Measurements from ENCODE around the gene B4GALNT4.
"Not testable (repeated sequence)": the region's sequence is repeated elsewhere in the genome, so short reads cannot be mapped to it uniquely, and the experiment has no call there.

B4GALNT4 gene, protein sequence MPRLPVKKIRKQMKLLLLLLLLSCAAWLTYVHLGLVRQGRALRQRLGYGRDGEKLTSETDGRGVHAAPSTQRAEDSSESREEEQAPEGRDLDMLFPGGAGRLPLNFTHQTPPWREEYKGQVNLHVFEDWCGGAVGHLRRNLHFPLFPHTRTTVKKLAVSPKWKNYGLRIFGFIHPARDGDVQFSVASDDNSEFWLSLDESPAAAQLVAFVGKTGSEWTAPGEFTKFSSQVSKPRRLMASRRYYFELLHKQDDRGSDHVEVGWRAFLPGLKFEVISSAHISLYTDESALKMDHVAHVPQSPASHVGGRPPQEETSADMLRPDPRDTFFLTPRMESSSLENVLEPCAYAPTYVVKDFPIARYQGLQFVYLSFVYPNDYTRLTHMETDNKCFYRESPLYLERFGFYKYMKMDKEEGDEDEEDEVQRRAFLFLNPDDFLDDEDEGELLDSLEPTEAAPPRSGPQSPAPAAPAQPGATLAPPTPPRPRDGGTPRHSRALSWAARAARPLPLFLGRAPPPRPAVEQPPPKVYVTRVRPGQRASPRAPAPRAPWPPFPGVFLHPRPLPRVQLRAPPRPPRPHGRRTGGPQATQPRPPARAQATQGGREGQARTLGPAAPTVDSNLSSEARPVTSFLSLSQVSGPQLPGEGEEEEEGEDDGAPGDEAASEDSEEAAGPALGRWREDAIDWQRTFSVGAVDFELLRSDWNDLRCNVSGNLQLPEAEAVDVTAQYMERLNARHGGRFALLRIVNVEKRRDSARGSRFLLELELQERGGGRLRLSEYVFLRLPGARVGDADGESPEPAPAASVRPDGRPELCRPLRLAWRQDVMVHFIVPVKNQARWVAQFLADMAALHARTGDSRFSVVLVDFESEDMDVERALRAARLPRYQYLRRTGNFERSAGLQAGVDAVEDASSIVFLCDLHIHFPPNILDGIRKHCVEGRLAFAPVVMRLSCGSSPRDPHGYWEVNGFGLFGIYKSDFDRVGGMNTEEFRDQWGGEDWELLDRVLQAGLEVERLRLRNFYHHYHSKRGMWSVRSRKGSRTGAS

DNA sequence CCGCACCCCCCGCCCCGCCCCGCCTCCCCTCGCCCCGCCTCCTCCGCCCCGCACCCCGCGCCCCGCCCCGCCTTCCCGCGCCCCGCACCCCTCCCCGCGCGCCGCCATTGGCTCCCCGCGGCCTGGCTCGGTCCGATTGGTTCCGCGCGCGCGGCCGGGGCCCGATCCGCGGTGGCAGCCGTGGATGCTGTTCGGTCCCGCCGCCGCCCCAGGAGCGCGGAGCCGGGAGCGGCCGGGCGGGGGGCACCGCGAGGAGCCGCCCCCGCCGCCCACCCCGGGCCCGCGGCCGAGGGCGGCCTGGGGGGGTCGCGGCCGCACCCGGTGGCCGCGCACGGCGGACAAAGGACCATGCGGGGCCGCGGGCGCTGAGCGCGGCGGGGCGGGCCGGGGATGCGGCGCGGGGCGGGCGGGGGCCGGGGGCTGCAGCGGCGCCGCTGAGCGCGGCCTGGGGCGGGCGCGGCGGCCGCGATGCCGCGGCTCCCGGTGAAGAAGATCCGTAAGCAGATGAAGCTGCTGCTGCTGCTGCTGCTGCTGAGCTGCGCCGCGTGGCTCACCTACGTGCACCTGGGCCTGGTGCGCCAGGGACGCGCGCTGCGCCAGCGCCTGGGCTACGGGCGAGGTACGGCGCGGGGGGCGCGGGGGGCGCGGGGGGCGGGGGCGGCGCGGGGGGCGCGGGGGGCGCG, at the start of gene B4GALNT4:
B4GALNT4 (plus strand) TSS at position 164 of the 683 bp plus-strand sequence; CDS start at position 469, 305 bp downstream.
- DNase-seq, result peak; percentile 37

DNA sequence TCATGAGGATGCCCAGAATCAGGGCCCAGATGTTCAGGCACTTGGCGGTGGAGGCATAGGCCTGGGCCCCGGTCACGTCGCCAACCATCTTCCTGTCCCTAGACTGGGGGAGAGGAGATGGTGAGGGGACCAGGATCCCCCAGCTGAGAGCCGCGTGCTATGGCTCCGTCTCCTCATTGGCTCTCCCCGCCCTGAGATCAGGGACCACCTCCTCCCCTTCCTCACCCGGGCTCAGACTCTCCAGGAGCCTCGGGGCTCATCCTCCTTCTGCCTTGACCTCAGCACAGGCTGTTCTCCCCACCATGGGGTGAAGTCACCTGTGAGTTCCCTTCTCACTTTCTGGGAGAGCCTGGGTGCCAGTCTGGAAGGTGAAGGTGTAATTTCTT, 49.4 kb upstream of the B4GALNT4 start:
- not testable (repeated sequence) for DNase-seq

DNA sequence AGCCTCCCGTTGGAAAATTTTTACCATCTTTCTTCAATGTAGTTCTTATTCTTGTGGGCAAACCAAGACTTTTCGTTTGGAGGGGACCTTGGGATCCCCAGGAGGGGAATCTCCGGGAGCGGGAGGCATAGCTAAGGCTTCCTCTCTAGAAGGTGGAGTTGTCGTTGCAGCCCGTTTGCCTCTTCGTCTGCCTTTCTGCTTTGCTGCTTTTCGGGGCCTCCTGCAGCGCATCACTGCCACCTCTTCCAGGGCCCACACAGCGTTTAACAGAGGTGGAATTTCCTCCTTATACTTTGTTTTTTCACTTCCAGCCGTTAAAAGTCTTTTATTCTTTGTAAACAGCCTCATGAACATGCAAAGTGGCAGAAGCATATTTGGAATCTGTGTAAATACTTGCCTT, 45.1 kb upstream of the B4GALNT4 start:
- DNase-seq, result no peak

DNA sequence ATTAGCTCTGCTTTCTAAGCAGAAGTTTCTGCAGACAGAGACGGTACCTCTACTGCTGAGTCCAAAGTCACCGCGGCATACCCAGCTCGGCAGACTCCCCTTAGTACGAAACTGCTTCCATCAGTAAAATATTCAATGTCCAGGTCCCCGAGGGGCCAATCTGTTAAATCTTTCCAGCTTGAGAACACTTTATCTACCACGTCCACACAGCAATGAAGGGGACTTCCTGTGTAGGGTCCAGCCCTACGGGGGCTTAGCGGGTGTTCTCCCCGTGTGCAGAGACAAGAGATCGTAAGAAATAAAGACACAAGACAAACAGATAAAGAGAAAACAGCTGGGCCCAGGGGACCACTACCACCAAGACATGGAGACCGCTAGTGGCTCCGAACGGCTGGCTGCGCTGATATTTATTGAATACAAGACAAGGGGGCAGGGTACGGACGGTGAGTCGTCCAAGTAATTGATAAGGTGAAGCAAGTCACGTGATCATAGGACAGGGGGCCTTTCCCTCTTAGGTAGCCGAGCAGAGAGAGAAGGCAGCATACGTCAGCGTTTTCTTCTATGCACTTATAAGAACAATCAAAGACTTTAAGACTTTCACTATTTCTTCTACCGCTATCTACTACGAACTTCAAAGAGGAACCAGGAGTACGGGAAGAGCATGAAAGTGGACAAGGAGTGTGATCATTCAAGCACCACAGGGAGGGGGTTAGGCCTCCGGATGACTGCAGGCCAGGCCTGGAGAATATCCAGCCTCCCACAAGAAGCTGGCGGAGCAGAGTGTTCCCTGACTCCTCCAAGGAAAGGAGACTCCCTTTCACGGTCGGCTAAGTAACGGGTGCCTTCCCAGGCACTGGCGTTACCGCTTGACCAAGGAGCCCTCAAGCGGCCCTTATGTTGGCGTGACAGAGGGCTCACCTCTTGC, 44.4 kb upstream of the B4GALNT4 start:
- DNase-seq, result not testable (repeated sequence)

DNA sequence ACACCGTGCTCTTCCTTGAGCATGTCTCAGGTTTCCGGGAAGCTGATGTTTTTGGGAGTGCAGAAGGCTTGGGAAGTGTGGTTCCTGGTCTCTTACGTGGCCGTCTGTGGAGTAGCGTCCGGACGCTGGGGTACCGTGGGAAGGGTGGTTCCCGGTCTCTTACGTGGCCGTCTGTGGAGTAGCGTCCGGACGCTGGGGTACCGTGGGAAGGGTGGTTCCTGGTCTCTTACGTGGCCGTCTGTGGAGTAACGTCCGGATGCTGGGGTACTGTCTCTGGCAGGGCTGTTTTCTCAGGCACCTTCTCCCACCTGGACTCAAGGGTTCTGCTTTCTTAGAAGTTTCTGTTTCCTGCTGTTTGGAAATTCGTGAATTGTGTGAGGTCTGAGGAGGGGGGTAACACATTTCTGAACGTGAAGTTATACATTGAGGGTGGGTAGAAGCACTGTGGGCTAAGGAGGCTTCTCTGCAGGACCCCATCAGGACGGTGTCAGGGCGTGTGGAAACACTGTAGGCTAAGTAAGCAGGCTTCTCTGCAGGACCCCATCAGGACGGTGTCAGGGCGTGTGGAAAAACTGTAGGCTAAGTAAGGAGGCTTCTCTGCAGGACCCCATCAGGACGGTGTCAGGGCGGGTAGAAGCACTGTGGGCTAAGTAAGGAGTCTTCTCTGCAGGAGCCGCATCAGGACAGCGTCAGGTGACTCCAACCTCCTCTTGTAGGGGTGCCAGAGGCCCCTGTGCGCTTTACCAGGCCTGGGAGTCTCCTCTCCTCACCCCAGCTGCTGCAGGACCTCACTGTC, 43.3 kb upstream of the B4GALNT4 start:
- no peak for DNase-seq

DNA sequence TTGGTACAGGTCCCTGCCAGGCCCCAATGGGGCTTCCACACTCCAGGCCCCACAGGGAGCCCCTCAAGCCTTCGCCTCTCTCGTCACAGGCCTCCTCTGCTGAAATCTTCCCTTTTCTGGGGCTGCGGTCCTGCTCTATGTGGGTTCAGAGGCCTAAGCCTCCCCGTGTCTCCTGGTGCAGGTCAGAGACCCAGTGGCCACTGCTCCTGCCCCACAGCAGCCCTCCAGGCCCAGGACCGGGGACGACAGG, 42.8 kb upstream of the B4GALNT4 start:
- DNase-seq, result no peak

GRCh38 chr11:326842-327580, 42.3 kb upstream of the B4GALNT4 start:
- no peak for DNase-seq

GRCh38 chr11:327581-327923, 41.7 kb upstream of the B4GALNT4 start:
- no peak for DNase-seq

DNA sequence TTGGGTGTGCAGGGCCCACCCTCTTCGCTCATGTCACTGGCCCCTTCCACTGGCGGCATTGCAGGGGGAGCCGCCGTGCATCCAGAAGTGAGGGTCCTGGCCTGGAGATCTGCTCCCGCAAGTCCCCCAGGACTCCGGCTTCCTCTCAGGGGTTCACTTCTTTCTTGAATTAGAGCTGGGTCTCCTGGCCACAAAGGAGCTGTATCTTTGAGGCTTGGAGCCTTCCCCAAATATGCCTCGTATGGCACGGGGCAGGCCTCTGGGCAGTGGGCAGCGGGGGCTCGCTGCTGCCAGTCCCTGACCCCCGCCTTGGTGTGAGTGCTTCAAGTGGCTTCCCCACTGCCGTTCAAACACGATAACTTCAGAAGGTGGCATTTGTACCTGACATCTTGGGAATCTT, 41.3 kb upstream of the B4GALNT4 start:
- DNase-seq, result no peak

GRCh38 chr11:328516-329100, 40.7 kb upstream of the B4GALNT4 start:
- not testable (repeated sequence) for DNase-seq

DNA sequence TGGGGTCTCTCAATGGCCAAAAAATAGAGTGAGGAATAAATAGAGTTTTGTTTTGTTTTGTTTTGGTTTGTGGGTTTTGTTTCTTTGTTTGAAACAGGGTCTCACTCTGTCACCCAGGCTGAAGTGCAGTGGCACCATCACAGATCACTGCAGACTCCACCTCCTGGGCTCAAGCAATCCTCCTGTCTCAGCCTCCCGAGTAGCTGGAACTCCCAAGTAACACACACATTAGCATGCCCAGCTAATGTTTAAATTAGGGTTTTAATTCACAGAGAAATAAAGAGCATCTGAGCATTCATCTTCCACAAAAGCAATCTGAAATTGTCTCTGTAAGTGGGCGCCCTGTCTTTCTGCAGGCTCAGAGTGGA, 39.4 kb upstream of the B4GALNT4 start:
- no peak for DNase-seq

DNA sequence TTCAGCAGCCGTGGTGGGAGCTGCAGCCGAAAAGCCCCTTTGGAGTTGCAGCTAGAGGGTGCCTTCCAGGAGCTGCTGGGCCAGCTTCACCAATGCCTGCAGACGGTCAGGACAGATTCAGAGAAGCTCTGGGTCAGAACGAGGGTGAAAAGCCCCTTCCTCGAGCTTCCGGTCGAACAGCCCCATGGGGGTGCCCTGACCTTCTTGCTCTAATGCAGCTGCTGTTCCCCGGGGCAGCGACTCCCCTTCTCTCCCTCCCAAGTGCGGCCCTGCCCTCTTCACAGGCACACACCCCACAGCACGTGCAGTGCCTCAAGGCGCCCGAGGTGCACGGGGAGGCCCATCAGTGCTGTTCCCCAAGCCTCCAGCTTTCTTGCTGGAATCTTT, 39.0 kb upstream of the B4GALNT4 start:
- no peak for DNase-seq

DNA sequence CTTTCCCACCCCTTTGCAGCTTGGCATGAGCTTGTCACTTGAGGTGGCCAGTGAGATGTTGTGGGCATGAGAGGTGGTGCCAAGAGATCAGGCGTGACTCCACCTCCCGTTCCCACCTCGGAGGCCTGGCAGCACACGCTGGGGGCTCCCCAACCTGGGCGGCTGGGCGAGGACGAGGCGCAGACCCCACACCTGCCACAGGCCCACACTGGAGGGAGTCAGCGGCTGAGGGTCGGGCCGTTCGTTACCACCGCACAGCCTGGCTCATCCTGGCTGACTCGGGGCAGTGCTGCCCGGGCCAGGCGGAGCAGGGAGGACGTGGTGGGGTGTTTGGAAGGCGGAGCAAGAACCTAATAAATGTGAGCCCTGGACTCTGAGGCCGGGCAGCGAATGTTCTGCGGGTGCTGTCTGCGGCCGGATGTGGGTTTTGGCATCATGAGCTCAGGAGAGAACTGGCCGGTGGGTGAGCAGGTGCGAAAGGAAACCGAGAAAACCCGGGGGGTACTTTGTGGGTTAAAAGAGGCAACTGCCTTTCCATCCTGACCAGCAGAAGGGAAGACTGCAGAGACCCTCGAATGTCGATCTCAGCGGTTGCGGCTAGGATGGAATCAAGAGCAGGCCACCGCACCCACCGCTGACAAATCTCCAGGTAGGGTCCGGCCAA, 38.5 kb upstream of the B4GALNT4 start:
- no peak for DNase-seq

DNA sequence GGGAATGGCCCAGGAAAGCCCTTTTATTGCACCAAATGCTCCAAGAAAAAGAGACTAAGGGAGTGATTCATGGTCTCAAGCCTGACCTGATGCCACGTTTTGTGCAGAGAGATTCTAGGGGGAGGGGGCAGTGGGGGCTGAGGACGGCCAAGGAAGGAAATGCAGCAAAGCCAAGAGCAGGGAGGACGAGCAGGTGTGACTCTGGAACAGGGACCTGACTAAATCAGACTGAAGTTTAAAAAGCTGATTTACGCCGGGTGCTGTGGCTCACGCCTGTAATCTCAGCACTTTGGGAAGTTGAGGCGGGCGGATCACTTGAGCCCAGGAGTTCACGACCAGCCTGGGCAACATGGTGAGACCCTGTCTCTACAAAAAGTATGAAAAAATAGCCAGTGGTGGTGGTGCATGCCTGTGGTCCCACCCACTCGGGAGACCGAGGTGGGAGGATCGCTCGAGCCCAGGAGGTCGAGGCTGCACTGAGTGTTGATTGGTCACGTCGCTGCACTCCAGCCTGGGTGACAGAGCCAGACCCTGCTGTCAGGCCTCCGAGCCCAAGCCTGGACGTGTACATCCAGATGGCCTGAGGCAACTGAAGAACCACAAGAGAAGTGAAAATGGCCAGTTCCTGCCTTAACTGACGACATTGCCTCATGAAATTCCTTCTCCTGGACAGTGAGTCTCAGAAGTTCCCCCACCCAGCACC, 37.8 kb upstream of the B4GALNT4 start:
- no peak for DNase-seq

DNA sequence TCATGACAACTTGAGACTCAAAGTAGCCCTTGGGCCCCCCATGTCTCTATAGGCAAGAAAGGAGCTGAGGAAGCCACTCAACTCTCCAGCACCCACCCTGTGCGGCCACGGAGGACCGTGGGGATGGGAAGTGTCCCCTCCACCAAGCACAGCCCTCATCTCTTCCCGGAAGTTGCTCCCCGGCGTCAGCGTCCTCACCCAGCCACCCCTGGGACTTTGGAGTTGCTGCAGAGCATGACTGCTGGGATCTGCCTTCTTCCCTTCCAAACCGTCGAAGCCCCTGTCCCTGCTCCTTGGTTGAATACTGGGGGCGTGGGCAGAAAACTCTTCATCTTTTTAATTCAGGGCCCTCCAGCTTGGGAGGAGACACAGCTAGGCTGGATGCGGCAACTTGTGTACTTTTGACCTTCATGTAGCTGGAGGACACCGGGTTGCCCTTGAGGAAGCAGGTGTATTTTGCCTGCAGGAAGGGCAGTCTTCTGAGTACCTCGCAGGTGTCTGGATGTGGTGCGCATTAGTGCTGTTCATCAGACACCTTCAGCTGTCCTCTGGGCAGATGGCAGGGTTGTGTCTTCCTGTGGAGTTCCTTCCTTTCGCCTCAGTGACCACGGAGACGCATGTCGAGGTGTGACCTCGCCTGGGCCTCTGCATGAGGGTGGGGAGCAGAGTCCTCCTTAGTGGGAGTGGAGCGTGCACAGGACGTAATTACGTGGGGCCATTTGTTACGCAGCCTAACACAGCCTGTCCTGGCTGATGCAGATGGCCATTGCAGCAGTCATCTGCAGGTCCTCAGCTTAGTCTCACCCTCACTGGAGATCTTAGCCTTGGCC, 36.4 kb upstream of the B4GALNT4 start:
- DNase-seq, result no peak

- not testable (repeated sequence) for DNase-seq
Measured at GRCh38 chr11:333616-334263, 35.6 kb upstream of the B4GALNT4 start.

GRCh38 chr11:334264-334994, 34.9 kb upstream of the B4GALNT4 start:
- DNase-seq, result peak; percentile 44

Measured in COR-L47 (cell line).